ENCODE data around the gene YEATS4.

Gene YEATS4

GRCh38 chr12:69396963-69397362 lies 37.4 kb downstream of the YEATS4 start:
- FAIRE-seq = no peak

- FAIRE-seq = no peak
Measured at GRCh38 chr12:69397978-69398377, 38.4 kb downstream of the YEATS4 start.

GRCh38 chr12:69401940-69402339 lies 42.4 kb downstream of the YEATS4 start:
- no peak for FAIRE-seq

GRCh38 chr12:69404851-69405565 lies 45.5 kb downstream of the YEATS4 start:
- FAIRE-seq = no peak

- no peak for FAIRE-seq
Measured at GRCh38 chr12:69405566-69405865, 46.0 kb downstream of the YEATS4 start.

GRCh38 chr12:69406217-69406616 lies 46.7 kb downstream of the YEATS4 start:
- no peak for FAIRE-seq

- no peak for FAIRE-seq
Measured at GRCh38 chr12:69410571-69410970, 51.0 kb downstream of the YEATS4 start.

GRCh38 chr12:69412655-69413054 lies 53.1 kb downstream of the YEATS4 start:
- no peak for FAIRE-seq

- peak; percentile 63 for FAIRE-seq
Measured at GRCh38 chr12:69415471-69416275, 56.1 kb downstream of the YEATS4 start.

- FAIRE-seq = no peak
Measured at GRCh38 chr12:69417231-69417630, 57.7 kb downstream of the YEATS4 start.

GRCh38 chr12:69417741-69418167 lies 58.2 kb downstream of the YEATS4 start:
- no peak for FAIRE-seq

- no peak for FAIRE-seq
Measured at GRCh38 chr12:69419701-69420100, 60.2 kb downstream of the YEATS4 start.

GRCh38 chr12:69421548-69421947 lies 62.0 kb downstream of the YEATS4 start:
- no peak for FAIRE-seq

GRCh38 chr12:69423037-69423905 lies 63.7 kb downstream of the YEATS4 start:
- no peak for FAIRE-seq

GRCh38 chr12:69425417-69425816 lies 65.9 kb downstream of the YEATS4 start:
- FAIRE-seq = no peak

GRCh38 chr12:69428351-69429073 lies 69.0 kb downstream of the YEATS4 start:
- FAIRE-seq = no peak

GRCh38 chr12:69430942-69431590 lies 71.5 kb downstream of the YEATS4 start:
- FAIRE-seq = no peak

- FAIRE-seq = no peak
Measured at GRCh38 chr12:69431591-69432222, 72.2 kb downstream of the YEATS4 start.

GRCh38 chr12:69433653-69434052 lies 74.1 kb downstream of the YEATS4 start:
- no peak for FAIRE-seq

GRCh38 chr12:69435644-69436043 lies 76.1 kb downstream of the YEATS4 start:
- FAIRE-seq = no peak

GRCh38 chr12:69437073-69437472 lies 77.5 kb downstream of the YEATS4 start:
- no peak for FAIRE-seq

GRCh38 chr12:69438539-69438938 lies 79.0 kb downstream of the YEATS4 start:
- FAIRE-seq = no peak
